G401 (cell line): ENCODE measurements around the gene FZD2. TPM values are rescaled to one million over a fixed set of nuclear protein-coding genes. Genes with fewer than 3 reads are reported as not detected.

Experiments used
- DNase-seq: peaks from one replicate; pipeline ENCODE4 v3.0.0-alpha.2; 2015; ENCODE audit warnings: low spot score
- in situ Hi-C: cut with HindIII; loops from 2 replicates; pipeline ENCODE4 v1.10.0; 2016; ENCODE audit warnings: low sequenced_read_pairs, mixed read lengths
- total RNA-seq: library from RNA; depleted of rRNA; stranded (reverse); fragments of >200 nt; shearing (Covaris generic); gene quantifications from 2 replicates; pipeline ENCODE4 v1.2.3, GENCODE V29; 2014

FZD2 gene
- total RNA-seq, 1 experiment from 2014 or later = 121 TPM

GRCh38 chr17:44543905-44544523 lies 13.3 kb upstream of the FZD2 start:
- no peak for DNase-seq
- in situ Hi-C loops = no loop called here

GRCh38 chr17:44546671-44547606 lies 10.3 kb upstream of the FZD2 start:
- in situ Hi-C loops = no loop called here
- no peak for DNase-seq

- no peak for DNase-seq
- in situ Hi-C loops = no loop called here
Measured at GRCh38 chr17:44547625-44548267, 9.5 kb upstream of the FZD2 start.

GRCh38 chr17:44548376-44549230 lies 8.7 kb upstream of the FZD2 start:
- in situ Hi-C loops = no loop called here
- no peak for DNase-seq

GRCh38 chr17:44549686-44550085 lies 7.6 kb upstream of the FZD2 start:
- no peak for DNase-seq
- in situ Hi-C loops = no loop called here

- no peak for DNase-seq
- in situ Hi-C loops = no loop called here
Measured at GRCh38 chr17:44552361-44552760, 4.9 kb upstream of the FZD2 start.

- in situ Hi-C loops = no loop called here
- DNase-seq = no peak
Measured at GRCh38 chr17:44555099-44555498, 2.2 kb upstream of the FZD2 start.

GRCh38 chr17:44556166-44556831 lies 985 bp upstream of the FZD2 start:
- in situ Hi-C loops = no loop called here
- peak; percentile 54 for DNase-seq

- no peak for DNase-seq
Measured at GRCh38 chr17:44557651-44558285, 484 bp downstream of the FZD2 start.

GRCh38 chr17:44558334-44558709 lies 1.0 kb downstream of the FZD2 start:
- in situ Hi-C loops = no loop called here
- no peak for DNase-seq

More at GRCh38 chr17:44557651-44558285, 484 bp downstream of the FZD2 start:
- in situ Hi-C loops = no loop called here

- DNase-seq = no peak
- in situ Hi-C loops = no loop called here
Measured at GRCh38 chr17:44558710-44559633, 1.7 kb downstream of the FZD2 start.

GRCh38 chr17:44559634-44560554 lies 2.6 kb downstream of the FZD2 start:
- in situ Hi-C loops = no loop called here
- no peak for DNase-seq

GRCh38 chr17:44561237-44561623 lies 3.9 kb downstream of the FZD2 start:
- in situ Hi-C loops = no loop called here

GRCh38 chr17:44564429-44564828 lies 7.1 kb downstream of the FZD2 start:
- in situ Hi-C loops = no loop called here
- DNase-seq = no peak

More at GRCh38 chr17:44561237-44561623, 3.9 kb downstream of the FZD2 start:
- DNase-seq = no peak

- DNase-seq = no peak
- in situ Hi-C loops = no loop called here
Measured at GRCh38 chr17:44565866-44566443, 8.7 kb downstream of the FZD2 start.
